Activated T-cell treated with anti-CD3 and anti-CD28 coated beads for 1 hour (primary cell): ENCODE results near the gene C2orf42.
"Not testable (repeated sequence)": the region's sequence is repeated elsewhere in the genome, so short reads cannot be mapped to it uniquely, and the experiment has no call there.

Source experiments
- DNase-seq: peaks from one replicate; pipeline ENCODE4 v3.0.0-alpha.2; 2020; ENCODE audit warnings: low read depth

Gene C2orf42

DNA sequence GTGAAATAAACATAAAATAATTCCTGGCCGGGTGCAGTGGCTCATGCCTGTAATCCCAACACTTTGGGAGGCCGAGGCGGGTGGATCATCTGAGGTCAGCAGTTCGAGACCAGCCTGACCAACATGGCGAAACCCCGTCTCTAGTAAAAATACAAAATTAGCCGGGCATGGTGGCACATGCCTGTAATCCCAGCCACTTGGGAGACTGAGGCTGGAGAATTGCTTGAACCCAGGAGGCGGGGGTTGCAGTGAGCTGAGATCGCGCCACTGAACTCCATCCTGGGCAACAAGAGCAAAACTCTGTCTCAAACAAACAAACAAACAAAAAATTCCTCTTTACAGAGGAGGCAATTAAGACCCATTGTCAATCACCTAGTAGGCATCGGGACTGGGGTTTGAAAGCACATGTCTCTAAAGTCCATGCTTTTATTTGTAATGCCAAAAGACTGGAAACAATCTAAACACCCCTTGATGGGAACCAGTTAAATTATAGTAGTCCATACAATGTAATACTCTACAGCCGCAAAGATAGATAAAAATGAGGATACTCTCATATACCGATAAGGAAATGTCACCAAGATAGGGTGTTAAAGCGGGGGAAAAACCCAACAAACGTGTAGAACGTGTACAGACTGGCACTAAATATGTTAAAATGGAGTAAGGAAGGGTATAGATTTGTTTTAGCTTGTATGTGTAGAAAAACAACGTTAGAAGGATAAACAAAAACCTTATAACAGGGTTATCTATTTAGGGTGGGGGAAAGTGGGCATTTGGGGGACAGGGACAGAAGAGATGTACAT lies 59.3 kb downstream of the C2orf42 start:
- not testable (repeated sequence) for DNase-seq

DNA sequence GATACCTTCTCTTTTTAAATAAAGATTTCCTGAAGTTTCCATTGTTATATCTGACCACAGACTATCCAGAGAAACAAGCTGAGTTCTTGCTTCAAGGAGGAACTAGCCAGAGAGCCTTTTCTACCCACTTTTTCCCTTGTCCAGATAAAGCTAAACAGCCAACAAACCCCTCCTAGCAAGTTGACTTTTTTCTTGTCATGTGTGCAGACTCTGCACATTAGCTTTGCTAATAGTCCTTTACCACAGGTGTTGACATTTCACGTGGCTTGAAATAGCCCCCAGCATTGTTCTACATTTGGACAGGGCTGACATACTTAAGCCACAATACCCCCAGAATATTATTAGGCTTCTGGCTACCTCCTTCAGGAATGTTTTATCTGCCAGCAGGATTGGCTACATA lies 62.8 kb downstream of the C2orf42 start:
- no peak for DNase-seq

DNA sequence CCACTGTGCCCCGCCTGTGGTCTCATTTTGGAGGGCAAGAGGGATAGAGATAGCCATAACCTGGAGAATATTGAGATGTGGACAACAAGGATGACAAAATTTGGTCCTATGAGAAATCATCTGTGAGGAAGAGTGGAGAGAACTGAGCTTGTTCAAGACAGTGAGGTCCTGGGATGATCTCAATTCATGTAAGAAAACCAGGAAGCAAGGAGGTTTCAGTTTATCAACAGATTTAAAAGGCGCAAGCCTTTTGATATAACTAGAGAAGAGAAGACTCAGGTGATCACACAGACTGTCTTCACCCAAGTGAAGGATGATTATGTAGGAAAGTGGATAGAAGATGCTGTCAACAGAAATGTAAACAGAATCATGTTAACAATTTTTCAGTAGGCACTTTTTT lies 64.4 kb downstream of the C2orf42 start:
- no peak for DNase-seq

- no peak for DNase-seq
Observed at GRCh38 chr2:70125498-70125898, 65.3 kb downstream of the C2orf42 start.

DNA sequence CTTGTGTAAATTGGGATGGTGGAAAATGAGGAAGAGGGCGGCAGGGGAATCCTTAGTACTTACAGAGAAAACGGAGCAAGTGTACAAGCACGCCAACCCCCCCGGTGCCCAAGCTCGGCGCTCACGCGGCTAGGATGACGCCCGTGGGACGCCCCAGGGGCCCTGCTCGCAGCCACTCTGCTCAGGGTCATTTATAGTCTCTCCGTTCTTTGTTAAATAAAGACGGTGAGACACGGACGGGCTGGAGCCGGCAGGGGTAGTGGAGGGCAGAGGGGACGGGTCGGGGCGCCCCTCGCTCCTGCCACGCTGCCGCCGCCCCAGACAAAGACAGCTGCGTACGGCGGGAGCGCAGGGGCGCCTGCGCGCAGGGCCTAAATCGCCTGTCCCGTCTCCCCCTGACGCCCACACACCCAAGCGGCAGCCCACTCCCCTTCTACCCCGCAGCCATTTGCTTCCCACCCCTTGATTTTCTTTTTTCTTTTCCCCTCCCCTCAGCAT lies 65.8 kb downstream of the C2orf42 start:
- DNase-seq = peak; percentile 52

GRCh38 chr2:70123829-70124116 lies 67.0 kb downstream of the C2orf42 start:
- no peak for DNase-seq

- DNase-seq = no peak
Observed at GRCh38 chr2:70123051-70123828, 67.6 kb downstream of the C2orf42 start.

DNA sequence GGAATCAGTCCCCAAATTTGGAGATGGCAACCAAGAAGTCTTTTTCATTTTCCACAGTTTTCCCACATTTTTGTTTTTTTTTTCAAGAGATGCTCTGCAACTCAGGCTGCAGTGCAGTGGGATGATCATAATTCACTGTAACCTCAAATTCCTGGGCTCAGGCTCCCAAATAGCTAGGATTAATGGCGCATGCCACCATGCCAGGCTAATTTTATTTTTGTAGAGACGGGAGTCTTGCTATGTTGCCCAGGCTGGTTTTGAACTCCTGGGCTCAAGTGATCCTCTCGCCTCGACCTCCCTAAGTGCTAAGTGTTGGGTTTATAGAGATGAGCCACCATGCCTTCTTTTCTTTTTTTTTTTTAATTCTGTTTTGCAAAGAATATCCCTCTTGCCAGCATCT lies 68.3 kb downstream of the C2orf42 start:
- DNase-seq = no peak

DNA sequence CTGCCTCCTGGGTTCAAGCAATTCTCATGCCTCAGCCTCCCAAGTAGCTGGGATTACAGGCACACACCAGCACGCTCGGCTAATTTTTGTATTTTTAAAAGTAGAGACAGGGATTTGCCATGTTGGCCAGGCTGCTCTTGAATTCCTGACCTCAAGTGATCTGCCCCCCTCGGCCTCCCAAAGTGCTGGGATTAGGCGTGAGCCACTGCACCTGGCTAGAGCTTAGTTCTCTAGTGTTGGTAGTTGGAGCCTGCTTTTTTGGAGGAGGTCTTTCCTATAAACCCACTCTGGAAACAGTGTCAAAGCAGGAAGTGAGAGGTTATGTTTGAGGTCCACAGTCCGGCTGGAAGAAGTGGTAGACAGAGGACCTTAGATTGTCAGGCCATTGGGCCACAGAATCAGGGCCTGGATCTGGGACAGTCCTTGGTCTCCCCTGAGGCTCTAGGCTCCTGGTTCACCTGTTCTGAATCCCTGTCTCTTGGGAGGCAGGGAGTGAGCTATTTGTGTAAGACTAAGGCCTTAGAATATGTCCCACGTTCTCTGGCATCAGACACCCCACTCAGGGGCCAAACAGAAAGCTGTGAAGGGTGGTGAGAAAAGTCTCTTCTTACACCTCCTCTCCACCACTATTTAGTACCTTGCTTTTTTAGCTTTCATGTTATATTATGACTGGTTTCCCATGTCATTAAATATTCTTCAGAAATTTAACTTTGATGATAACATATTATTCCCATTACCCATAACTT lies 69.0 kb downstream of the C2orf42 start:
- DNase-seq = no peak

GRCh38 chr2:70118798-70119454 lies 71.9 kb downstream of the C2orf42 start:
- DNase-seq = no peak

DNA sequence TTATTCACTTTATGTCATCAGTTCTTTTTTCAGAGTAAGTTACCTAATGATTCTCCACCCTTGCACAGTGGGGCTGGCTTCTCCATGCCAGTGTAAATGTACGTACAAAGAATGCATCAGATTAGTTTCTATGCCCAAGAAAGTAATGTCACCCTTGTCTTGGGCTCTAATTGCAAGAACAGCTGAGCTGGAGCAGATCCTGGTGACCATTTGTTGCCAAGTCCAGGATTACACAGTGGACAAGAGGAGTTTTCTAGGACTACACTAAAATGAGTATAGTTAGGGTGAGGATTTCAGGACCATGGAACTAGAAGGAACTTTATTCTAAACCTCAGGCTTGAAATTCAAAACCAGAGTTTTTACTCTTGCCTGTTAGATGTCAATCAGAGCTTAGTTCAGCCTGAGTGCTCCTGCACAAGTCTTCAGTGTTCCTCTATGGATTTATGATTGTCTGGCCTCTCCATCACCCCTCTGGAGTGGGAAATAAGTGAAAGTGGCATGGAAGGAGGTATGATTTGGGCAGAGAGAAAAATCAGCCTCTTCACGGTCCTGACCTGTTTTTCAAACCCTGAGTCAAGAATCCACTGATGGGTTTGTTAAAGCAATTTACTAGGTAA lies 73.8 kb downstream of the C2orf42 start:
- DNase-seq = no peak

- DNase-seq = no peak
Observed at GRCh38 chr2:70115646-70116442, 75.0 kb downstream of the C2orf42 start.

- DNase-seq = no peak
Observed at GRCh38 chr2:70113359-70114070, 77.3 kb downstream of the C2orf42 start.

DNA sequence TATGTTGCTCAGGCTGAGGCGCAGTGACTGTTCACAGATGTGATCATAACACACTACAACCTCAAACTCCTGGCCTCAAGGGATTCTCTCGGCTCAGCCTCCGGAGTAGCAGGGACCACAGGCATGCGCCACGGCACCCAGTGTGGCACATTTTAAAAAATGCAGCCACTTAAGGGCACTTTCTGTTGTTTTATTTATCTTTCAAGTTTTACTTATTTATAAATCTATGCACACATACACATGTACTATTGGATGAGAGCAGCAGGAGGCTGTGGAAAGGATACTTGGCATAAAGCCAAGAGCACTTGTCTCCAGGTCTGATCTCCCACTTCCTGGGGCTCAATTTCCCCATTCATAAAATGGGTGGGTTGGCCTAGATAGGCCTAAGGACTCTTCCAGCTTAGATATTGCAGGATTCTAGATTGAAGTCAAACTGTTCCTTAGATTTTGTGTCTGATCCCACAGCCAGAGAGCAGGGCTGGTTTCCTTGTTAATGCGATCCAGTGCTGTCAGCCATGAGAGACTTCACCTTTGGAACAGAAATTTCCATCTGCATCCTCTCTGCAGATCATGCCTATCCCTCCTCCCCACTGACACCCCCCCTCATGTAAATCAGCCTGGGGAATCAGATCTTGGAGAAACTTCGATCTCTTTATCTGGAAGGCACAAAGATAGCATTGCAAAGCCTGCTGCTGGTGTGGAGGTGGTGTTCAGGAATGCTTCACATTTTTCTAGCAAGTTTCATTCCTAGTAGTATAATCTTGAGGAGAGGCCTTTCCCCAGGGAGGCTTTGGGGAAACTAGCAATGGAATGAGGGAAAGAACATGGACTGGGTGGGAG lies 78.8 kb downstream of the C2orf42 start:
- DNase-seq = no peak

- DNase-seq = not testable (repeated sequence)
Observed at GRCh38 chr2:70110397-70110796, 80.4 kb downstream of the C2orf42 start.

- DNase-seq = not testable (repeated sequence)
Observed at GRCh38 chr2:70106138-70106537, 84.7 kb downstream of the C2orf42 start.

- DNase-seq = no peak
Observed at GRCh38 chr2:70104231-70105111, 86.3 kb downstream of the C2orf42 start.

DNA sequence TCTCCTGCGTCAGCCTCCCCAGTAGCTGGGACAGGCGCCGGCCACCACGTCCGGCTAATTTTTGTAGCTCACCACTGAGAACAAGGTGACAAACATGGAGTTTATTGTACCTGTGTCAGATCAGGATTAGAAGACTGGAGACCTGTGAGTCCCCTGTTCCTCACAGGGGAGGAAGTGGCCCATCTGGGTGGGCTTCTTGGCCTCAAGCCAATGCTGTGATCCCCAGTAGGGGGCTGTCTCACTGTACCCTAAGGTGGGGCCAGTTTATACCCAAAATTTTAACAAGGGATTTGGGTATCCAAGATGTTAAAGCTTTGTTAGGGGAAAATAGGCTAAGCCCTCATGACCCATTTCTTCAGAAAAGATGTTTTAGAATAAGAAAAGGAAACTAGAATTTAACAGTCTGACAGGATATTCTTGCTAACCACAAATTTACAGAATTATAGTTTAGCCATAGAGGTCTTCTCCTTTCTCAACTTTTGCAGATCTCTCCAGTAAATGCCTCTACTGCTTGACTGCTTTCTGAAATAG lies 87.2 kb downstream of the C2orf42 start:
- DNase-seq = no peak
